K562 (cell line): ENCODE measurements around the gene SLC25A4. TPM values are rescaled to one million over a fixed set of nuclear protein-coding genes. Genes with fewer than 3 reads are reported as not detected.

Experiments
- ATAC-seq: fragments of 200-7000 bp; cut with Tn5 transposase; 3 replicates; pipeline ENCODE4 v1.9.1; 2020; ENCODE audit warnings: moderate library complexity
- BruUV-seq: library from RNA; stranded (reverse); fragments of 400-500 nt; replicated peaks from 2 replicates; lab custom pipeline; 2021; lab: Mats Ljungman, UMichigan
- CTCF ChIA-PET: fragments of 300-600 bp; formaldehyde crosslinking; extraction: SDS; loops from one replicate; lab custom pipeline; 2021; ENCODE audit warnings: low intra/inter-chr PET ratio; lab: Yijun Ruan, JAX
- POLR2A ChIA-PET: fragments of 300-600, 350-650 bp; sonication (Branson Sonifier 250); formaldehyde crosslinking; extraction: SDS; loops from one replicate; lab custom pipeline; 2021; ENCODE audit warnings: antibody characterized with exemption, inconsistent platforms; lab: Yijun Ruan, JAX
- DNase-seq, 4 experiments: peaks; one replicate each; pipeline versions ENCODE4 v3.0.0 to v3.0.0-alpha.2; 2011 to 2018; ENCODE audit warnings: low spot score in 3 of 4, mixed read lengths in 3 of 4; ENCODE audit errors: extremely low read depth in 1 of 4
- FAIRE-seq: peaks from 2 replicates; lab custom pipeline; 2011; peaks lifted over from hg19 to GRCh38; lab: Jason Lieb, UNC
- H2AFZ ChIP-seq: 2 replicates; pipeline ENCODE4 v1.6.0; 2011; ENCODE audit warnings: low read depth, low read length, control low read depth, inconsistent platforms
- H3K27ac ChIP-seq: fragments of 200-600 bp; 3 replicates; pipeline ENCODE4 v1.8.0; 2011; ENCODE audit warnings: low read depth, mild to moderate bottlenecking, control low read depth, inconsistent platforms, low read length, moderate library complexity, mixed read lengths; ENCODE audit errors: extremely low read depth
- H3K27me3 ChIP-seq, 2 experiments: fragments of 300-600 bp in 1 of 2; 2 replicates in 1 of 2; 3 replicates in 1 of 2; pipeline versions ENCODE4 v1.6.0 to v1.8.0; 2011; ENCODE audit warnings: inconsistent platforms in 2 of 2, low read length in 2 of 2, mild to moderate bottlenecking in 1 of 2, mixed read lengths in 1 of 2, moderate library complexity in 1 of 2; ENCODE audit not compliant: control insufficient read depth in 2 of 2, insufficient read depth in 2 of 2
- H3K36me3 ChIP-seq: fragments of 300-600 bp; 3 replicates; pipeline ENCODE4 v1.8.0; 2011; ENCODE audit warnings: mild to moderate bottlenecking, low read length, inconsistent platforms; ENCODE audit not compliant: control insufficient read depth, insufficient read depth
- H3K4me1 ChIP-seq, 2 experiments: fragments of 200-600 bp in 1 of 2; replicated peaks in 1 of 2; 2 replicates in 1 of 2; 3 replicates in 1 of 2; pipeline versions ENCODE4 v1.5.1 to v1.8.0; 2011; ENCODE audit warnings: inconsistent platforms in 2 of 2, low read length in 2 of 2, mild to moderate bottlenecking in 1 of 2, mixed read lengths in 1 of 2, moderate library complexity in 1 of 2; ENCODE audit not compliant: control insufficient read depth in 2 of 2, insufficient read depth in 2 of 2
- H3K4me2 ChIP-seq: 2 replicates; pipeline ENCODE4 v1.6.1; 2011; ENCODE audit warnings: low read length, control low read depth, inconsistent platforms, mixed read lengths; ENCODE audit not compliant: insufficient read depth
- H3K4me3 ChIP-seq: fragments of 200-600 bp; sonication (generic), shearing (Covaris generic); 2 replicates; pipeline ENCODE4 v1.5.1; 2016; ENCODE audit warnings: control low read depth, inconsistent platforms
- H3K79me2 ChIP-seq: fragments of 200-600 bp; 3 replicates; pipeline ENCODE4 v1.8.0; 2011; ENCODE audit warnings: low read length, inconsistent platforms; ENCODE audit not compliant: control insufficient read depth, insufficient read depth
- H3K9ac ChIP-seq, 2 experiments: 2 replicates each; pipeline versions ENCODE4 v1.6.0 to v1.6.1; 2011; ENCODE audit warnings: low read depth in 2 of 2, low read length in 2 of 2, control low read depth in 1 of 2, inconsistent platforms in 1 of 2, mild to moderate bottlenecking in 1 of 2, mixed read lengths in 1 of 2; ENCODE audit not compliant: insufficient read depth in 1 of 2
- H3K9me1 ChIP-seq: one replicate; pipeline ENCODE4 v1.6.0; 2011; ENCODE audit warnings: inconsistent platforms, mild to moderate bottlenecking, low read length, moderate library complexity; ENCODE audit not compliant: control insufficient read depth, insufficient read depth
- H3K9me3 ChIP-seq: replicated peaks from 2 replicates; pipeline ENCODE4 v1.5.1; 2011; ENCODE audit warnings: low read depth, low read length, inconsistent platforms; ENCODE audit not compliant: control insufficient read depth, insufficient read depth
- H4K20me1 ChIP-seq: replicated peaks from 2 replicates; pipeline ENCODE4 v1.6.1; 2011; ENCODE audit warnings: low read length, inconsistent platforms, mixed read lengths; ENCODE audit not compliant: control insufficient read depth, insufficient read depth
- BHLHE40 ChIP-seq: IDR thresholded peaks from 2 replicates; pipeline ENCODE4 v1.6.1; 2011; ENCODE audit warnings: low read length, improper control_type of control experiment
- CBFA2T3 ChIP-seq: fragments of 450-650 bp; IDR thresholded peaks from 2 replicates; pipeline ENCODE4 v1.6.1; 2017
- CCNT2 ChIP-seq: IDR thresholded peaks from 2 replicates; pipeline ENCODE4 v1.6.1; 2011; ENCODE audit warnings: borderline replicate concordance, low read depth, mild to moderate bottlenecking, moderate library complexity, mixed read lengths, low read length; ENCODE audit not compliant: insufficient read length; ENCODE audit errors: extremely low read depth
- CEBPB ChIP-seq: fragments of 450-650 bp; IDR thresholded peaks from 2 replicates; pipeline ENCODE4 v1.6.1; 2016; ENCODE audit warnings: missing genetic modification characterization, missing compliant biosample characterization
- DPF2 ChIP-seq: fragments of 450-650 bp; IDR thresholded peaks from 2 replicates; pipeline ENCODE4 v1.6.1; 2016
- NFIC ChIP-seq: fragments of 450-650 bp; IDR thresholded peaks from 2 replicates; pipeline ENCODE4 v1.6.1; 2017; ENCODE audit warnings: mild to moderate bottlenecking, inconsistent platforms
- SMC3 ChIP-seq: conservative IDR thresholded peaks from 2 replicates; pipeline ENCODE4 v1.6.1; 2011; ENCODE audit warnings: low read depth, low read length, improper control_type of control experiment; ENCODE audit not compliant: insufficient read depth
- ZBTB49 ChIP-seq: sonication (generic); formaldehyde crosslinking; IDR thresholded peaks from 2 replicates; pipeline ENCODE4 v1.8.0; 2022; ENCODE audit warnings: missing genetic modification reagents, mild to moderate bottlenecking, borderline replicate concordance
- ZNF586 ChIP-seq: fragments of 450-650 bp; formaldehyde crosslinking; conservative IDR thresholded peaks from 2 replicates; pipeline ENCODE4 v1.4.0; 2020; ENCODE audit warnings: mild to moderate bottlenecking, moderate library complexity
- WGBS: fragments of 100-300 bp; shearing (Covaris generic); methylation state at CpG from one replicate; pipeline ENCODE4 v1.1.6; 2016; ENCODE audit warnings: low coverage, mixed read lengths; ENCODE audit not compliant: insufficient coverage; ENCODE audit errors: missing lambda C conversion rate; 5-methylcytosine and 5-hydroxymethylcytosine counted together
- in situ Hi-C: fragments of 300-500 bp; cut with MboI; formaldehyde crosslinking; loops from 4 replicates; pipeline ENCODE4 v1.15.0; 2018; ENCODE audit warnings: inconsistent platforms, mixed read lengths
- intact Hi-C: fragments of 100-400 bp; cut with micrococcal nuclease; formaldehyde crosslinking; loops from 2 replicates; pipeline ENCODE4 v1.14.2; 2022
- polyA plus RNA-seq, 8 experiments: library from polyadenylated mRNA; depleted of rRNA in 4 of 8; stranded (reverse) in 5 of 8; unstranded in 3 of 8; fragments of >200 nt; fragmentation: Nextera tagmentation in 2 of 8; fragmentation: Illumina TruSeq in 1 of 8; extraction: Ambion mirVana in 2 of 8; extraction: Trizol in 1 of 8; gene quantifications; 2 replicates each; pipeline versions ENCODE4 v1.2.1 to v1.2.3, GENCODE V29; 2011 to 2014; ENCODE audit warnings: inconsistent platforms in 1 of 8, missing spikeins in 1 of 8
- total RNA-seq, 7 experiments: library from RNA; depleted of rRNA in 6 of 7; stranded (reverse); fragments of >200 nt in 6 of 7; fragmentation: Illumina TruSeq in 2 of 7; extraction: Trizol in 2 of 7; gene quantifications; 2 replicates each; pipeline versions ENCODE4 v1.2.1 to v1.2.3, GENCODE V29; 2011 to 2021; ENCODE audit warnings: low replicate concordance in 1 of 7

Gene SLC25A4
- total and polyA plus RNA-seq, 9 of the 15 experiments (the other 6 are each of a cell fraction or from before 2014, with no cell fraction given), result 8.3 to 28.6 (median 19.5) TPM

DNA sequence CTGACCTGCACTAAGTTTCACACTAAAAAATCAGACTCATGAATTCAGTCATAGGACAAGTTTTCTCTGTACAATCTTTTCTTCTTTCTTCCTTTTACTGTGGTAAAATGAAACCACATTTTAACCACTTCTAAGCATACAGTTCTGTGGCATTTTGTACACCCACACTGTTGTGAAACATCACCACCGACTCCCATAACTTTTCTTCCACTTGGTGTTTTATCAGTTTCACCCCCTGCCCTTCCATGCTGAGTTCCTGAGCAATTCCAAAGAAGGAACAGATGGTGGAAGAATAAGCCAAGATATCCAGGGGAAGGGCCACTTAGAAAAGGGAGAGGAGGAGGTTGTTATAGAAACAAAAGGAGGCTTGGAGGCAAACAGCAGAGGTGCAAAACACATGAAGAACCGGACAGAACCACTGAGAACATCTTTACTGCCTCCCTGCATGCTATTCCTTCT is 22.6 kb downstream of the SLC25A4 start:
- no peak for FAIRE-seq
- no peak overlapping the region for H3K27ac ChIP-seq
- TF ChIP-seq CEBPB, result 0 out of 2 replicates have a peak, but pooled peaks have one; percentile 15
- TF ChIP-seq CBFA2T3, result peak; percentile 11; the same call in 1 of the 2 replicates
- TF ChIP-seq CCNT2, result no peak
- no peak for TF ChIP-seq ZNF586 (CRISPR knock-in tag)
- no peak overlapping the region for H3K4me2 ChIP-seq
- H3K4me3 ChIP-seq, result no peak overlapping the region
- no peak for ATAC-seq
- no peaks in the 10 kb centered on the region for H4K20me1 ChIP-seq
- no peak overlapping the region for H2AFZ ChIP-seq
- H3K9me3 ChIP-seq, result no peaks in the 10 kb centered on the region
- no peaks in the 10 kb centered on the region for H3K9me1 ChIP-seq
- peaks cover 4% of the 10 kb centered on the region; the same call in 1 of the 3 replicates for H3K79me2 ChIP-seq
- peaks cover 84% of the 10 kb centered on the region for H3K36me3 ChIP-seq
- WGBS, result 62% methylated on average over 2 of the region's 2 CpGs
- POLR2A ChIA-PET, result interaction anchor here (0.9 kb wide), 1 partner anchor 8 kb away, joined by 4 read pairs; no protein-coding TSS in a partner anchor
- in situ Hi-C loops (no loop called here), intact Hi-C loops (no loop called here)
- H3K9ac ChIP-seq, result no peak overlapping the region
- H3K4me1 ChIP-seq, result peaks cover 3 to 9% of the 10 kb centered on the region in 2 experiments; a peak in 2 of 5 replicates
- no peaks in the 10 kb centered on the region for H3K27me3 ChIP-seq
- BruUV-seq, result no TSS peak
- CTCF ChIA-PET, result no interaction called here
- no peak for DNase-seq

DNA sequence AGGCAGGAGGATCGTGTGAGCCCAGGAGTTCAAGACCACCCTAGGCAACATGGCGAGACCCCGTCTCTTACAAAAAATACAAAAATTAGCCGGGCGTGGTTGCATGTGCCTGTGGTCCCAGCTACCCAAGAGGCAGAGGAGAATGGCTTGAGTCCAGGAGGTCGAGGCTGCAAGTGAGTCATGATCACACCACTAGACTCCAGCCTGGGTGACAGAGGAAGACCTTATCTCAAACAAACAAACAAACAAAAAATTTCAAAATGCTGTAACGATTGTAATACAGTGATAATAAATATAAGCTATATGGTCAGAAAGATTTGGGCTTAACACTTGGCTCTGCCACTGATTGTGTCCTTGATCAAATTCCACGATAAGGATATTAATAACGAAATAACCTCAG is 24.2 kb downstream of the SLC25A4 start:
- POLR2A ChIA-PET, result interaction anchor here (0.6 to 1.2 kb wide), 2 partner anchors 9 to 86 kb away, joined by 3 read pairs; no protein-coding TSS in a partner anchor
- peaks cover 83% of the 10 kb centered on the region for H3K36me3 ChIP-seq
- DNase-seq, result peak in 1 of 4 experiments; percentile 36
- H3K27me3 ChIP-seq, result no peaks in the 10 kb centered on the region
- H3K9ac ChIP-seq, result no peak overlapping the region
- CTCF ChIA-PET, result no interaction called here
- no peaks in the 10 kb centered on the region for H4K20me1 ChIP-seq
- H3K9me1 ChIP-seq, result no peaks in the 10 kb centered on the region
- H3K9me3 ChIP-seq, result no peaks in the 10 kb centered on the region
- H3K4me3 ChIP-seq, result no peak overlapping the region
- in situ Hi-C loops, result no loop called here
- 67% methylated on average over 9 of the region's 9 CpGs for WGBS
- intact Hi-C loops, result no loop called here
- H3K4me1 ChIP-seq, result peaks cover 3 to 9% of the 10 kb centered on the region in 2 experiments; a peak in 2 of 5 replicates
- ATAC-seq, result peak; percentile 58
- H3K27ac ChIP-seq, result peak overlapping the region; percentile 20; the same call in 1 of the 3 replicates
- H3K4me2 ChIP-seq, result no peak overlapping the region
- peak; percentile 64 for FAIRE-seq
- BruUV-seq, result no TSS peak
- H3K79me2 ChIP-seq, result peaks cover 8% of the 10 kb centered on the region; the same call in 2 of the 3 replicates
- no peak overlapping the region for H2AFZ ChIP-seq
- peak; percentile 77 for TF ChIP-seq BHLHE40
- TF ChIP-seq NFIC, result peak; percentile 73
- TF ChIP-seq DPF2, result peak; percentile 64
- TF ChIP-seq SMC3, result no peak
- no peak for TF ChIP-seq ZBTB49 (CRISPR knock-in tag)
- peak; percentile 37; the same call in 1 of the 2 replicates for TF ChIP-seq CBFA2T3
